ENCODE measurements around the gene MED7. TPM values are rescaled to one million over a fixed set of nuclear protein-coding genes. Genes with fewer than 3 reads are reported as not detected.

MED7 gene
- total RNA-seq, 2 donors from 2014 or later: 6.2 to 6.8 TPM

DNA sequence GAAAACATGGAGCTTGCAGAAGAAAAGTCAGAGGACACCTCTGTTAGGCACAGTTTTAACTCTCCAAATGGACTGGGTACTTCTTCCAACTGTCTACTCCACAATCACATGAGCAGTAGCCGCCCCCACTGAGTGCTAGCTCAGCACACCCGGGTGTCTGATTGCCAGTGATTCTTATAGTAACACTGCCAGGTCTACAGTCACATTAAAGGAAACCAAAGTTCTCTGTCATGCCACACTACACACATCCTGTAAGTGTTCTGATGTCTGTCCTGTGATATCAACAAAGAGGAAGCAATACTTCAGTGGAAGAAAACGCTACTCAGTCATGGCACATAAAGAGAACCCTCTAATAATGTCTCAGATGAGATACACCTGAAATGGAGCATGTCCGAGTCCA lies 33.7 kb downstream of the MED7 start, which contains the start of gene HAVCR2:
TSS of gene HAVCR2 (minus strand) at position 69 of the 400 bp plus-strand sequence. CDS start at position 8, 61 bp downstream.
- Histone ChIP-seq H3K9me3 (no peaks in the 10 kb centered on the region), H3K36me3 (no peaks in the 10 kb centered on the region), H3K4me3 (peak within 1 kb of the TSS in 1 of 2 donors; percentile 19), H3K27ac (peak within 1 kb of the TSS in 1 of 2 donors; percentile 29), H3K27me3 (no peaks in the 10 kb centered on the region), H3K4me1 (no peaks in the 10 kb centered on the region)
- DNase-seq (ENCODE audit: low spot score): no peak
- TF ChIP-seq, protein P1, sequence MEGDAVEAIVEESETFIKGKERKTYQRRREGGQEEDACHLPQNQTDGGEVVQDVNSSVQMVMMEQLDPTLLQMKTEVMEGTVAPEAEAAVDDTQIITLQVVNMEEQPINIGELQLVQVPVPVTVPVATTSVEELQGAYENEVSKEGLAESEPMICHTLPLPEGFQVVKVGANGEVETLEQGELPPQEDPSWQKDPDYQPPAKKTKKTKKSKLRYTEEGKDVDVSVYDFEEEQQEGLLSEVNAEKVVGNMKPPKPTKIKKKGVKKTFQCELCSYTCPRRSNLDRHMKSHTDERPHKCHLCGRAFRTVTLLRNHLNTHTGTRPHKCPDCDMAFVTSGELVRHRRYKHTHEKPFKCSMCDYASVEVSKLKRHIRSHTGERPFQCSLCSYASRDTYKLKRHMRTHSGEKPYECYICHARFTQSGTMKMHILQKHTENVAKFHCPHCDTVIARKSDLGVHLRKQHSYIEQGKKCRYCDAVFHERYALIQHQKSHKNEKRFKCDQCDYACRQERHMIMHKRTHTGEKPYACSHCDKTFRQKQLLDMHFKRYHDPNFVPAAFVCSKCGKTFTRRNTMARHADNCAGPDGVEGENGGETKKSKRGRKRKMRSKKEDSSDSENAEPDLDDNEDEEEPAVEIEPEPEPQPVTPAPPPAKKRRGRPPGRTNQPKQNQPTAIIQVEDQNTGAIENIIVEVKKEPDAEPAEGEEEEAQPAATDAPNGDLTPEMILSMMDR (IDR thresholded peaks at IDR 0.05): no peak

DNA sequence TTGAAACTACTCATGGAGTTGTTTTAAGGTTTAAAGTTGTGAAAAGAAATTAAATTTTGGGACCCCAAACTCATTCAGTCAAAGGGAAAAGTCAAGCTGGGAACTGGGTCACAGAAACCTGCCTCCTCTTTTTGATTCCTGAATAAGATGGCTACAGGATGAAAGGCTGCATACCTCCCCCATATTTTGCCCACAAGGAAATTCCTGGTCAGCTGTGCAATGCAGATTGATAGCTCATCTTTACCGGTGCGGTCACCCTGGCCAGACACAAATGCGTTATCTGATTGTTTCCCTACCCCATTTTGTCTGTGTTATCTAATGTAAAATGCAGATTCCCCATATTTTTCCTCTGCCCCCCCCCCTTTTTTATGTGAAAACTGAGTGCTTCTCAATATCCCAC lies 35.2 kb downstream of the MED7 start:
- no peaks in the 10 kb centered on the region for H3K4me1 ChIP-seq
- no peaks in the 10 kb centered on the region for H3K9me3 ChIP-seq
- DNase-seq (ENCODE audit: low spot score): no peak
- H3K4me3 ChIP-seq: no peak overlapping the region
- TF ChIP-seq, protein P1 (IDR thresholded peaks at IDR 0.05): no peak
- H3K27ac ChIP-seq: peak overlapping the region in 1 of 2 donors; percentile 56
- H3K27me3 ChIP-seq: no peaks in the 10 kb centered on the region
- no peaks in the 10 kb centered on the region for H3K36me3 ChIP-seq

DNA sequence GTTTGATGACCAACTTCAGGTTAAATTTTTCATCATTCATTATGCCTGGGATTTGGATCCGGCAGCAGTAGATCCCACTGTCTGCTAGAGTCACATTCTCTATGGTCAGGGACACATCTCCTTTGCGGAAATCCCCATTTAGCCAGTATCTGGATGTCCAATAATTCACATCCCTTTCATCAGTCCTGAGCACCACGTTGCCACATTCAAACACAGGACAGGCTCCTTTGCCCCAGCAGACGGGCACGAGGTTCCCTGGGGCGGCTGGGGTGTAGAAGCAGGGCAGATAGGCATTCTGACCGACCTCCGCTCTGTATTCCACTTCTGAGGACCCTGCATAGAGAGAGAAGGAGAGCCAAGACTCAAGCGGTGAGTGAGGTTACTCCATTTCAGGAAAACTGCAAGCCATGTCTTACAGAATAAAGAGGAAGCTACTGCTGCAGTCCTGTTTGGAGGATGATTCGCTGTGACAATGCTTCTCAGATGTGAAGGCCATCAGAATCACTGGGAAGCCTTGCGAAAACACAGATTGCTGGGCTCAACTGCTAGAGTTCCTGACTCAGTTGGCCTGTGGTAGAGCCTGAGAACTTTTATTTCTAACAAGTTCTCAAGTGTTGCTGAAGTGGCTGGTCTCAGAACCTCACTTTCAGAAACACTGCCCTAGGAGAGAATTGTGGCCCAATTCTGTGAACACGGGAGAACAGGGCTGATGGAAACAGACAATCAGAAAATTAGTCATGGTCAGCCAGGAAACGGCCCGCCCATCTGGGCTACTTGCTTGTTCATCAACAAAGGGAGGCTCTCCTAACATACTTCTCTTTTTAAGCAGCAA lies 35.8 kb downstream of the MED7 start:
- Histone ChIP-seq H3K27ac (peak overlapping the region; percentile 1 to 41), H3K27me3 (no peaks in the 10 kb centered on the region), H3K9me3 (no peaks in the 10 kb centered on the region), H3K4me1 (no peaks in the 10 kb centered on the region), H3K36me3 (no peaks in the 10 kb centered on the region), H3K4me3 (no peak overlapping the region)
- DNase-seq (ENCODE audit: low spot score): peak; percentile 74
- TF ChIP-seq, protein P1 (IDR thresholded peaks at IDR 0.05): no peak

DNA sequence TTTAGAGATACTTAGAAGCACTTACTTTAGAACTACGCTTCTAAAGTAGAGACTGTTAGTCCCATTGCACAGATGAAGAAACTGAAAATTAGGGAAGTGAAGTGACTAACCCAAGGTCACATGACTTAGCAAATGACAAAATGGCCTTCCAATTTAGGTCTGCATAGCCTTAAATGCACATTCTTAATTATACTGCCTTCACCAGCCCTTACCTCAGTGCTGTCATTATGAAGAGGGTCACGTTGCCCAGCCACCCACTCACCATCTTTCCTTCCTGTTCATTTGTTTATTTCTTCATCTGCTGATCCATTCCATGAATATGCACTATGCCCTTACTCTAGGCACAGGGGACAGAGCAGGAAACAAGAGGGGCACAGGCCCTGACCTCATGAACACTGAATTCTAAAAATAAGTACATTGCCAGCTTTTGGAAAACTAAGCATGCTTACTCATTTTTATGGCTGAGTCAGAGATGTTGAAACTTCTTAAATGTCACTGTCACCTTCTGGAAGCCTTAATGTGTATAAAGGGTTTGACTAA lies 42.5 kb downstream of the MED7 start:
- no peaks in the 10 kb centered on the region for H3K36me3 ChIP-seq
- H3K4me3 ChIP-seq: no peak overlapping the region
- H3K4me1 ChIP-seq: no peaks in the 10 kb centered on the region
- no peak overlapping the region for H3K27ac ChIP-seq
- no peaks in the 10 kb centered on the region for H3K27me3 ChIP-seq
- TF ChIP-seq, protein P1 (IDR thresholded peaks at IDR 0.05): no peak
- no peaks in the 10 kb centered on the region for H3K9me3 ChIP-seq
- no peak for DNase-seq (ENCODE audit: low spot score)

DNA sequence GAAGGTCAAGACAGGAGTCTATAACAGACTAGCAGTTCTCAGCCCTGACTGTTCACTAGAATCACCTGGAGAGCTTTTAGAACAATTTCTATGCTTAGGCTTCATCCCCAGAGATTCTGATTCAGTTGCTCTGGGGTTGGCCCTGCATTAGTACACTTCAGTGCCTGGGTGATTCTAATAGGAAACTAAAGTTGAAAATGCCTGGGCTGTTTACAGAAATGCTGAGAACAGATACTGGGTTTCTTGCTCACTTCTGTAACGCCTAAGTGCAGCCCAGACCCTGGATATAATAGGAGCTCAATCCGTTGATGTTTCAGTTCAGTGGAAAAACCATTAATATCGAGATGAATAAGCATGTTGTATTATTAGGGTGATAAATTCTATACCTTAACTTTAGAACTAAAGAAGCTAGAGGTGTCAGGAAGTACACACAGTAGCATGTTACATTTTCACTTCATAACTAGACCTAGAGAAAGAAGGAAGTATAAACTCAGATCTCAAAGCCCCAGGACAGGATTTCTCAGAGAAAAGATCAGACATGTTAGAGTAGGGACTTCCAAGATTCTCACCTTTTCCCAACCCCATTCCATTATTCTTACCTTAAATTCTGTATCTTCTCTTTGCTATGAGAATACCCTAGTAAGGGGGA lies 54.2 kb downstream of the MED7 start:
- Histone ChIP-seq H3K4me3 (no peak overlapping the region), H3K9me3 (no peaks in the 10 kb centered on the region), H3K27ac (no peak overlapping the region), H3K27me3 (no peaks in the 10 kb centered on the region), H3K36me3 (no peaks in the 10 kb centered on the region), H3K4me1 (no peaks in the 10 kb centered on the region)
- DNase-seq (ENCODE audit: low spot score): no peak
- TF ChIP-seq, protein P1 (IDR thresholded peaks at IDR 0.05): no peak

Other genes starting within 250 kb of the MED7 start
- gene TIMD4, start 179.6 kb downstream of the MED7 start, total RNA-seq: under 1 TPM in 1 of 2 donors, not detected in 1; 0.71 TPM
- not detected for gene HAVCR1, start 83.7 kb downstream of the MED7 start, total RNA-seq
- 1 to 10 TPM; 1.8 to 3.7 TPM for gene HAVCR2, start 33.8 kb downstream of the MED7 start, total RNA-seq
- not detected for gene GARIN3, start 23.4 kb upstream of the MED7 start, total RNA-seq
- under 1 TPM; 0.33 to 0.90 TPM for gene ITK, start 38.0 kb upstream of the MED7 start, total RNA-seq
- gene CYFIP2, start 123.3 kb upstream of the MED7 start, total RNA-seq: 10 to 100 TPM; 51.5 to 55.4 TPM

All from right atrium auricular region (tissue), 2 donors.